CD4-positive, alpha-beta memory T cell (primary cell): Measurements from ENCODE around the gene PLAU. TPM values are rescaled to one million over a fixed set of nuclear protein-coding genes. Genes with fewer than 3 reads are reported as not detected.
A peak's percentile ranks its signal among the peaks of the same experiment; 100 is the strongest.
"Not testable (repeated sequence)": the region's sequence is repeated elsewhere in the genome, so short reads cannot be mapped to it uniquely, and the experiment has no call there.

Source experiments
- CTCF ChIA-PET: fragments of 350-600 bp; sonication (Branson Sonifier 250); formaldehyde crosslinking; loops from one replicate; lab custom pipeline; 2021; ENCODE audit warnings: inconsistent platforms; ENCODE audit not compliant: partially characterized antibody; lab: Charles Lee
- POLR2A ChIA-PET: fragments of 350-600 bp; sonication (Branson Sonifier 250); formaldehyde crosslinking; loops from one replicate; lab custom pipeline; 2021; ENCODE audit not compliant: partially characterized antibody; lab: Charles Lee
- DNase-seq, 5 donors: peaks; one replicate each; pipeline versions ENCODE4 v3.0.0 to v3.0.0-alpha.2; 2020 to 2022; ENCODE audit warnings: mixed read lengths in 1 of 5
- H3K27ac ChIP-seq: one replicate; pipeline ENCODE4 v1.7.0; 2013; ENCODE audit warnings: low read depth, low read length
- H3K27me3 ChIP-seq: 2 replicates; pipeline ENCODE4 v1.7.0; 2013; ENCODE audit warnings: mild to moderate bottlenecking, low read length, moderate library complexity; ENCODE audit not compliant: insufficient read depth
- H3K36me3 ChIP-seq: 2 replicates; pipeline ENCODE4 v1.7.0; 2013; ENCODE audit warnings: mild to moderate bottlenecking, low read length, moderate library complexity; ENCODE audit not compliant: insufficient read depth
- H3K4me1 ChIP-seq: 2 replicates; pipeline ENCODE4 v1.7.0; 2013; ENCODE audit warnings: mild to moderate bottlenecking, low read length, moderate library complexity; ENCODE audit not compliant: insufficient read depth
- H3K4me3 ChIP-seq, 2 donors: one replicate each; pipeline ENCODE4 v1.7.0; 2013; ENCODE audit warnings: low read length in 2 of 2, mild to moderate bottlenecking in 1 of 2
- H3K9me3 ChIP-seq, 2 donors: one replicate each; pipeline ENCODE4 v1.7.0; 2013; ENCODE audit warnings: low read length in 2 of 2, control low read depth in 1 of 2; ENCODE audit not compliant: control insufficient read depth in 1 of 2
- H3K27ac Mint-ChIP-seq, 7 donors: one replicate each; pipeline ENCODE4 v1.8.0; 2020 to 2021; ENCODE audit warnings: mixed read lengths in 7 of 7, mild to moderate bottlenecking in 6 of 7, inconsistent platforms in 3 of 7, moderate library complexity in 3 of 7
- H3K27me3 Mint-ChIP-seq, 2 donors: one replicate each; pipeline ENCODE4 v1.8.0; 2020 to 2021; ENCODE audit warnings: mixed read lengths in 2 of 2
- H3K36me3 Mint-ChIP-seq, 2 donors: one replicate each; pipeline ENCODE4 v1.8.0; 2020 to 2021; ENCODE audit warnings: mixed read lengths in 2 of 2, inconsistent platforms in 1 of 2, mild to moderate bottlenecking in 1 of 2
- H3K4me1 Mint-ChIP-seq, 4 donors: one replicate each; pipeline ENCODE4 v1.8.0; 2020 to 2021; ENCODE audit warnings: mixed read lengths in 4 of 4, mild to moderate bottlenecking in 1 of 4
- H3K4me3 Mint-ChIP-seq, 8 donors: one replicate each; pipeline ENCODE4 v1.8.0; 2020 to 2021; ENCODE audit warnings: mixed read lengths in 8 of 8, mild to moderate bottlenecking in 7 of 8, moderate library complexity in 6 of 8, inconsistent platforms in 3 of 8
- H3K9me3 Mint-ChIP-seq, 8 donors: one replicate each; pipeline ENCODE4 v1.8.0; 2020 to 2021; ENCODE audit warnings: mixed read lengths in 8 of 8, mild to moderate bottlenecking in 5 of 8, inconsistent platforms in 3 of 8, moderate library complexity in 1 of 8
- intact Hi-C: fragments of 100-400 bp; cut with micrococcal nuclease; formaldehyde crosslinking; loops from one replicate; pipeline ENCODE4 v1.15.1; 2023
- polyA plus RNA-seq, 2 donors: library from polyadenylated mRNA; unstranded; fragments of 300-500 nt; fragmentation: Illumina TruSeq; gene quantifications; one replicate each; pipeline ENCODE4 v1.2.3, GENCODE V29; 2021
- total RNA-seq, 2 experiments: library from RNA; stranded (reverse); gene quantifications; one replicate each; pipeline ENCODE4 v1.2.3, GENCODE V29; 2021

The PLAU gene
- total and polyA plus RNA-seq, 4 experiments from 2014 or later = 0.64 to 0.91 TPM; not detected in 2

DNA sequence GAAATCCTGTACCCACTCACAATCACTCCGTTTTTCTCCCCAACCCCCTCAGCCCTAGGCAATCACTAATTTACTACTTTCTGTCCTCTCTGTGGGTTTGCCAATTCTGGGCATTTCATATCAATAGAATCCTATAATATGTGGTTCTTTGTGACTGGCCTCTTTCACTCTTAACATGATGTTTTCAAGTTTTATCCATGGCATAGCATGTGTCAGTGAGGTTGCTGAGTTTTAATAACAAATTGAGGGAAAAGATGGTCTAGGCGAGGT is 11.9 kb downstream of the PLAU start:
- Mint-ChIP-seq H3K36me3 (no peaks in the 10 kb centered on the region), H3K4me3 (peak overlapping the region in 3 of 8 donors; percentile 4 to 79 (median 13)), H3K9me3 (peaks cover 0 to 9% (median 2%) of the 10 kb centered on the region in 8 donors), H3K4me1 (peaks cover 19 to 36% (median 25%) of the 10 kb centered on the region in 4 donors), H3K27ac (peak overlapping the region in 1 of 7 donors; percentile 41), H3K27me3 (peaks cover 4 to 14% of the 10 kb centered on the region in 2 donors)
- H3K27me3 ChIP-seq = no peaks in the 10 kb centered on the region
- H3K36me3 ChIP-seq = no peaks in the 10 kb centered on the region
- H3K27ac ChIP-seq = no peak overlapping the region
- ChIA-PET CTCF (no interaction called here), POLR2A (interaction anchor here (0.9 kb wide), 1 partner anchor 9 kb away, joined by 3 read pairs; no protein-coding TSS in a partner anchor)
- DNase-seq = no peak
- intact Hi-C loops = loop anchor here (5.0 kb wide), 1 partner anchor 35 kb away; no protein-coding TSS in a partner anchor
- H3K4me3 ChIP-seq = no peak overlapping the region
- H3K9me3 ChIP-seq = no peaks in the 10 kb centered on the region
- H3K4me1 ChIP-seq = peaks cover 32% of the 10 kb centered on the region

GRCh38 chr10:73923935-73924598 is 13.1 kb downstream of the PLAU start:
- Histone ChIP-seq H3K27me3 (no peaks in the 10 kb centered on the region), H3K27ac (no peak overlapping the region), H3K36me3 (no peaks in the 10 kb centered on the region), H3K9me3 (no peaks in the 10 kb centered on the region), H3K4me1 (peaks cover 32% of the 10 kb centered on the region), H3K4me3 (no peak overlapping the region)
- CTCF ChIA-PET = interaction anchor here (1.1 to 1.7 kb wide), 3 partner anchors 16 to 111 kb away, joined by 3 to 10 read pairs (median 4); no protein-coding TSS in a partner anchor
- no peak overlapping the region for H3K4me3 Mint-ChIP-seq
- no peak for DNase-seq
- POLR2A ChIA-PET = no interaction called here
- peaks cover 19 to 36% (median 25%) of the 10 kb centered on the region in 4 donors for H3K4me1 Mint-ChIP-seq
- no peaks in the 10 kb centered on the region for H3K36me3 Mint-ChIP-seq
- intact Hi-C loops = loop anchor here (2.0 to 5.0 kb wide), 2 partner anchors 13 to 37 kb away; partner anchors contain the start of gene PLAU
- H3K27ac Mint-ChIP-seq = peak overlapping the region in 3 of 7 donors; percentile 35 to 45 (median 44)
- peaks cover 0 to 4% (median 0%) of the 10 kb centered on the region in 8 donors for H3K9me3 Mint-ChIP-seq
- peaks cover 4 to 16% of the 10 kb centered on the region in 2 donors for H3K27me3 Mint-ChIP-seq

GRCh38 chr10:73924935-73925334 is 14.0 kb downstream of the PLAU start:
- Mint-ChIP-seq H3K36me3 (no peaks in the 10 kb centered on the region), H3K27me3 (peaks cover 4 to 17% of the 10 kb centered on the region in 2 donors), H3K4me3 (no peak overlapping the region), H3K9me3 (peaks cover 0 to 2% (median 0%) of the 10 kb centered on the region in 8 donors), H3K27ac (no peak overlapping the region), H3K4me1 (peaks cover 19 to 33% (median 22%) of the 10 kb centered on the region in 4 donors)
- intact Hi-C loops = loop anchor here (2.0 to 5.0 kb wide), 2 partner anchors 14 to 38 kb away; partner anchors contain the start of gene PLAU
- H3K9me3 ChIP-seq = no peaks in the 10 kb centered on the region
- peaks cover 28% of the 10 kb centered on the region for H3K4me1 ChIP-seq
- ChIA-PET POLR2A (no interaction called here), CTCF (interaction anchor here (1.1 to 1.6 kb wide), 2 partner anchors 18 to 110 kb away, joined by 3 to 4 read pairs; no protein-coding TSS in a partner anchor)
- no peaks in the 10 kb centered on the region for H3K27me3 ChIP-seq
- H3K36me3 ChIP-seq = no peaks in the 10 kb centered on the region
- no peak overlapping the region for H3K27ac ChIP-seq
- no peak overlapping the region for H3K4me3 ChIP-seq
- no peak for DNase-seq

DNA sequence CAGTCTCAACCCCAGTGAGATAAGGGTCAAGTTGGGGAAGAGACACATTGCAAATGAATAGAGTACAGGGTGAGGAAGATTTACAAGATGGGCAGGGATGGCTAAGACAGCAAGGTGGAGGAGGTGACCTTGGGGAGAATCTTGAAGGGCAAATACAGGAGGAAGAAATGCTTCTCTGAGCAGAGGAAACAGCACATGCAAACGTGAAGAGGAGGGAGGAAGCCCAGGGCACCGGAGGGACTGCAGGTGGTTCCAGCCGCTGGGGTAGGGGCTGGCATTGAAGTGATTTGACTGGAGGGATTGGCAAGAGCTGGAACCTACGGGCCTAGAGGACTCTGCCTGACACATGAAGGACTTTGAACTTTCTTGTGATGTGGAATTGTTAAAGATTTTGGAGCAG is 14.6 kb downstream of the PLAU start:
- ChIA-PET CTCF (interaction anchor here (3.9 kb wide), 1 partner anchor 15 kb away, joined by 37 read pairs; no protein-coding TSS in a partner anchor), POLR2A (no interaction called here)
- H3K27me3 ChIP-seq = no peaks in the 10 kb centered on the region
- peaks cover 15 to 28% (median 18%) of the 10 kb centered on the region in 4 donors for H3K4me1 Mint-ChIP-seq
- intact Hi-C loops = loop anchor here (2.0 kb wide), 1 partner anchor 15 kb away; the partner anchor contains the start of gene PLAU
- H3K27ac Mint-ChIP-seq = peak overlapping the region in 2 of 7 donors; percentile 45 to 49
- H3K27ac ChIP-seq = no peak overlapping the region
- H3K27me3 Mint-ChIP-seq = peaks cover 4 to 17% of the 10 kb centered on the region in 2 donors
- no peak for DNase-seq
- H3K9me3 ChIP-seq = no peaks in the 10 kb centered on the region
- no peak overlapping the region for H3K4me3 ChIP-seq
- H3K4me1 ChIP-seq = peaks cover 24% of the 10 kb centered on the region
- no peaks in the 10 kb centered on the region for H3K36me3 ChIP-seq
- H3K4me3 Mint-ChIP-seq = no peak overlapping the region
- no peaks in the 10 kb centered on the region for H3K9me3 Mint-ChIP-seq
- H3K36me3 Mint-ChIP-seq = no peaks in the 10 kb centered on the region

DNA sequence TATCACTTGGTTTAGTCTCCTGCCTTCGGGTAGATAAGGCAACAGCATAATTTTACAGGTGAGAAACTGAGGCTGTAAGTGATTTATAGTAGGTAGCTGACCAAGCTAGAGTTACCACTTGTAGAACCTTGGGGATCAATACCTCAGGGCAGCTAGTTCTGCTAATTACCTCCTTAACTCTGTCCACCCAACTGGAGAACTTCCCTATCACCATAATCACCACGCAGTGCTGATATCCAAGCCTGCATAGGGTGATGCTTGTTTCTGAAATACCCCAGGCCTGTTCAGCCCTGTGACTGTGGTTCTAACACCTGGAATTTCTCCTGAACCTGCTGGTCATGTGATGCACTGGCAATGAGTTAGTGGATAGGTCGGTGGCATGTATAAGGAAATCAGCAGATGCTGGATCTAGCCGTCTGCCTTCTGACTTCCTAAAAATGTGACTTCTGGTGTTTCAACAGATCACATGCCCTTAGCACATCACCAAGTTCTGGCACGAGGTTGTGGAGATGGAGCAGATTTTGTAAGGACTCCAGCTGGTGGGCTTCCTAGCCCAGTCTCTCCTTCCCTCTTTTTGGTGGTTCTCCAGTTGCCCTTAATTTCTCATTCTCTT is 15.3 kb downstream of the PLAU start:
- Histone ChIP-seq H3K27me3 (no peaks in the 10 kb centered on the region), H3K4me1 (peaks cover 19% of the 10 kb centered on the region), H3K36me3 (no peaks in the 10 kb centered on the region), H3K9me3 (no peaks in the 10 kb centered on the region), H3K27ac (no peak overlapping the region), H3K4me3 (no peak overlapping the region)
- POLR2A ChIA-PET = no interaction called here
- no peaks in the 10 kb centered on the region for H3K36me3 Mint-ChIP-seq
- intact Hi-C loops = no loop called here
- DNase-seq = no peak
- peaks cover 4 to 17% of the 10 kb centered on the region in 2 donors for H3K27me3 Mint-ChIP-seq
- H3K4me1 Mint-ChIP-seq = peaks cover 13 to 28% (median 15%) of the 10 kb centered on the region in 4 donors
- no peak overlapping the region for H3K27ac Mint-ChIP-seq
- H3K4me3 Mint-ChIP-seq = no peak overlapping the region
- CTCF ChIA-PET = interaction anchor here (3.9 kb wide), 1 partner anchor 14 kb away, joined by 37 read pairs; no protein-coding TSS in a partner anchor
- H3K9me3 Mint-ChIP-seq = no peaks in the 10 kb centered on the region

- intact Hi-C loops, POLR2A ChIA-PET, H3K9me3 Mint-ChIP-seq: not testable (repeated sequence)
Observed at GRCh38 chr10:73930630-73931327, 19.8 kb downstream of the PLAU start.

More at GRCh38 chr10:73930630-73931327, 19.8 kb downstream of the PLAU start:
- DNase-seq, H3K27me3 Mint-ChIP-seq, H3K4me3 Mint-ChIP-seq, H3K9me3 ChIP-seq, H3K27me3 ChIP-seq, H3K36me3 ChIP-seq, H3K4me3 ChIP-seq, H3K27ac ChIP-seq, H3K36me3 Mint-ChIP-seq: not testable (repeated sequence)
- Mint-ChIP-seq H3K27ac (peak overlapping the region in 1 of 7 donors; percentile 27), H3K4me1 (peaks cover 6 to 15% (median 10%) of the 10 kb centered on the region in 4 donors)
- H3K4me1 ChIP-seq = peaks cover 13% of the 10 kb centered on the region
- CTCF ChIA-PET = interaction anchor here (0.7 to 19.8 kb wide), 4 partner anchors 10 to 79 kb away, joined by 3 to 726 read pairs (median 13); no protein-coding TSS in a partner anchor
